Measurements from ENCODE around the gene COL28A1. TPM values are rescaled to one million over a fixed set of nuclear protein-coding genes. Genes with fewer than 3 reads are reported as not detected.

COL28A1 gene
- total and polyA plus RNA-seq, 2 experiments from 2014 or later, result 0.31 to 0.70 TPM

GRCh38 chr7:7557252-7557651, 21.6 kb upstream of the COL28A1 start (continued):
- TF ChIP-seq ZNF462 (CRISPR knock-in tag; IDR thresholded peaks at IDR 0.05) (no peak), ZNF331 (CRISPR knock-in tag; IDR thresholded peaks at IDR 0.05; ENCODE audit: low read depth) (no peak), STAT1 (IDR thresholded peaks at IDR 0.05; ENCODE audit: unreplicated experiment) (no peak), REST (IDR thresholded peaks at IDR 0.05; ENCODE audit: unreplicated experiment) (no peak), ETS1 (IDR thresholded peaks at IDR 0.05) (no peak), POLR2AphosphoS5 (IDR thresholded peaks at IDR 0.05; ENCODE audit: low read depth) (no peak), ZNF114 (CRISPR knock-in tag; IDR thresholded peaks at IDR 0.05) (no peak)
